ENCODE data around the gene CCL21.

CCL21 gene

GRCh38 chr9:34694811-34695210 lies 15.1 kb downstream of the CCL21 start:
- Histone ChIP-seq H3K4me1 (ENCODE audit: control insufficient read depth, insufficient read depth, low read length) (no peaks in the 10 kb centered on the region), H3K27ac (ENCODE audit: extremely low read depth, low read depth, low read length) (no peak overlapping the region), H3K4me3 (ENCODE audit: low read depth, low read length) (no peak overlapping the region), H3K36me3 (ENCODE audit: control insufficient read depth in 2 of 2, insufficient read depth in 1 of 2, low read length in 2 of 2) (no peaks in the 10 kb centered on the region), H3K9me3 (ENCODE audit: control insufficient read depth, insufficient read depth, low read depth, low read length) (no peaks in the 10 kb centered on the region)
- CTCF ChIA-PET, result interaction anchor here (0.5 to 1.5 kb wide), 5 partner anchors 8 to 222 kb away, joined by 3 to 5 read pairs (median 3); no protein-coding TSS in a partner anchor
- TF ChIP-seq ZNF658 (tag by site-specific recombination; IDR thresholded peaks at IDR 0.05), result no peak
- no peak for TF ChIP-seq ZNF488 (tag by site-specific recombination; IDR thresholded peaks at IDR 0.05)
- TF ChIP-seq ZNF37A (tag by site-specific recombination; IDR thresholded peaks at IDR 0.05), result no peak
- no peak for TF ChIP-seq AEBP2 (tag by site-specific recombination; IDR thresholded peaks at IDR 0.05; ENCODE audit: borderline replicate concordance)
- TF ChIP-seq ZNF513 (tag by site-specific recombination; IDR thresholded peaks at IDR 0.05), result no peak
- TF ChIP-seq ZNF426 (tag by site-specific recombination; IDR thresholded peaks at IDR 0.05), result no peak
- no peak for TF ChIP-seq ZNF19 (tag by site-specific recombination; IDR thresholded peaks at IDR 0.05; ENCODE audit: low read depth)
- no peak for TF ChIP-seq PRDM6 (tag by site-specific recombination; IDR thresholded peaks at IDR 0.05)
- TF ChIP-seq ZIC2 (tag by site-specific recombination; IDR thresholded peaks at IDR 0.05), result no peak
- no peak for TF ChIP-seq ZNF610 (tag by site-specific recombination; IDR thresholded peaks at IDR 0.05; ENCODE audit: borderline replicate concordance)
- TF ChIP-seq ZNF416 (tag by site-specific recombination; IDR thresholded peaks at IDR 0.05), result no peak
- TF ChIP-seq ZNF280C (tag by site-specific recombination; IDR thresholded peaks at IDR 0.05), result no peak
- TF ChIP-seq ZNF585B (tag by site-specific recombination; IDR thresholded peaks at IDR 0.05), result no peak
- TF ChIP-seq WT1 (tag by site-specific recombination; IDR thresholded peaks at IDR 0.05), result no peak
- TF ChIP-seq MEIS1 (CRISPR knock-in tag; IDR thresholded peaks at IDR 0.05; ENCODE audit: borderline replicate concordance), result no peak
- POLR2A ChIA-PET, result no interaction called here

- TF ChIP-seq ZNF558 (tag by site-specific recombination; IDR thresholded peaks at IDR 0.05) (peak; percentile 94), KLF8 (tag by site-specific recombination; IDR thresholded peaks at IDR 0.05) (no peak), GLIS1 (tag by site-specific recombination; IDR thresholded peaks at IDR 0.05) (no peak)
Observed at GRCh38 chr9:34693560-34693959, 16.4 kb downstream of the CCL21 start.

More at GRCh38 chr9:34693560-34693959, 16.4 kb downstream of the CCL21 start:
- CTCF ChIA-PET, result interaction anchor here (0.6 to 1.5 kb wide), 3 partner anchors 10 to 82 kb away, joined by 3 to 7 read pairs (median 4); partner anchors contain the start of gene RPP25L
- Histone ChIP-seq H3K4me1 (ENCODE audit: control insufficient read depth, insufficient read depth, low read length) (no peaks in the 10 kb centered on the region), H3K4me3 (ENCODE audit: low read depth, low read length) (no peak overlapping the region), H3K36me3 (ENCODE audit: control insufficient read depth in 2 of 2, insufficient read depth in 1 of 2, low read length in 2 of 2) (no peaks in the 10 kb centered on the region), H3K9me3 (ENCODE audit: control insufficient read depth, insufficient read depth, low read depth, low read length) (no peaks in the 10 kb centered on the region), H3K27ac (ENCODE audit: extremely low read depth, low read depth, low read length) (no peak overlapping the region)
- POLR2A ChIA-PET, result no interaction called here
